ENCODE measurements around the gene SH3BP2.

SH3BP2 gene

GRCh38 chr4:2882341-2882740, 89.5 kb downstream of the SH3BP2 start:
- no peak for DNase-seq

- DNase-seq, result no peak
These were observed 93.3 kb downstream of the SH3BP2 start for GRCh38 chr4:2886161-2886560.

GRCh38 chr4:2886622-2887021, 93.7 kb downstream of the SH3BP2 start:
- DNase-seq, result no peak

GRCh38 chr4:2887343-2887742, 94.5 kb downstream of the SH3BP2 start:
- DNase-seq, result no peak

GRCh38 chr4:2888886-2889285, 96.0 kb downstream of the SH3BP2 start:
- DNase-seq, result no peak

Measured in NCI-H446 treated with DMSO at 0.1 percent for 48 hours (cell line).